Colon (tissue), 2 donors: ENCODE results near the gene SLAMF6.
A peak's percentile ranks its signal among the peaks of the same experiment; 100 is the strongest.
"Not testable (repeated sequence)": the region's sequence is repeated elsewhere in the genome, so short reads cannot be mapped to it uniquely, and the experiment has no call there.

Experiments used
- FAIRE-seq: peaks from 2 replicates; lab custom pipeline; 2012; peaks lifted over from hg19 to GRCh38; lab: Jason Lieb, UNC
- donor health status: control.
- donor health status: control.

The SLAMF6 gene

DNA sequence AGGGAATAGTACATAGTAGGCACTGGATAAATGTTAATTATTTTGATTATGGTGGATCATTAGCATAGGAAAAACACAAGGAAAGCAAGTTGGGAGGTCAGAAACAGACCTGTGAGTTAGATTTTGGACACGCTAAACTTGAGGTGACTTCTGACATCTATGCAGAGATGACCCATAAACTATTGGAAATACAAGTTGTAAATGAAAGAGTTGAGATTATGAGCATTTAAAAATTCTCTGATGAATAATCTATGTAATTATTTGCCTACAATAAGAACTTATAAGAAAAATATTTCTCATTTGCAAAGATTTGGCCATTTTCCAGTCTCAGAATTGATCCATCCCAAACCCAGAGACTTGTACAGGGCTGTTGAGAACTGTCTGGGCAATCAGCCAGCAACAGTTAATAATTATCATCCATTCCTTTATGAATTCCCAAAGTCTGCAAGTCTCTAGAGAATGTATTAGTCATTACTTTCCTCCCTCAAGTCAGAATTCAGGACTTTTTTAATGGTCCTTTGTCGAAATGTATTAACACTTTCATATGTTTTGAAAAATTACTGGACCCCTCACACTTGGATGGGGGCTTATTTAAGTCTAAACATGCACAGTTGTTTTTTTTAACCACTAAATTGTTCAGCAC, 19.4 kb upstream of the SLAMF6 start:
- no peak for FAIRE-seq

DNA sequence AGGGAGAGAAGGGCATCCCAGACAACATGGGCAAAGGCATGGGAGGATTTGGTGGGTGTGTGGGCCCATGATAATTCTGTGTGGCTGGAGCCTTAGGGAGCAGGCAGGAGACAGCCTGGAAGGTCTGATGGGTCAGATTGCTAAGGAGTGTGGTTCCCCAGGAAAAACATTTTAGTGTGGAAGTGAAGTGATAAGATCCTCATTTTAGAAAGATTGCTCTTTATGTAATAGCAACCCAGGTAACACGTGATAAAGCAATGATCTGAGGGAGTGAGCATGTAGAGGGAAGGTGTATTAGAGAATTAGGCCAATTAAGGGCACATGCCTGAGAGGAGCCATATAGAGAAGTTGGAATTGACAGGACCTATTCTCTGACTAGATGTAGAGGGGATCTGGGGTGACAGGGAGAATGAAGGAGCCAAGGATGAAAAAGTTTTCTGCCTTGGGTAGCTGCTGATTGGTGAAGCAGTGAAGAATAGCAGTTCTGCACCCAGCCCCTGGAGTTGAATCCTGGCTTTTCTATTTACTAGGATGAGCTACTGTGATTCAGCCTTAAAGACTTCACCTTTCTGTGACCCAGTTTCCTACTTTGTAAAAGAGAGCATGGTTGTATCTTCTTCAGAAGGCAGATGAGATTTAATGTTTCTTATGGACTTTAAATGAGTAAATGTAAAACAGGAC, 18.7 kb upstream of the SLAMF6 start:
- FAIRE-seq = no peak

GRCh38 chr1:160540859-160541233, 17.8 kb upstream of the SLAMF6 start:
- FAIRE-seq = no peak

GRCh38 chr1:160539990-160540858, 17.2 kb upstream of the SLAMF6 start:
- FAIRE-seq = peak; percentile 69

GRCh38 chr1:160539684-160539989, 16.6 kb upstream of the SLAMF6 start:
- FAIRE-seq = no peak

GRCh38 chr1:160538985-160539651, 16.1 kb upstream of the SLAMF6 start:
- FAIRE-seq = no peak

DNA sequence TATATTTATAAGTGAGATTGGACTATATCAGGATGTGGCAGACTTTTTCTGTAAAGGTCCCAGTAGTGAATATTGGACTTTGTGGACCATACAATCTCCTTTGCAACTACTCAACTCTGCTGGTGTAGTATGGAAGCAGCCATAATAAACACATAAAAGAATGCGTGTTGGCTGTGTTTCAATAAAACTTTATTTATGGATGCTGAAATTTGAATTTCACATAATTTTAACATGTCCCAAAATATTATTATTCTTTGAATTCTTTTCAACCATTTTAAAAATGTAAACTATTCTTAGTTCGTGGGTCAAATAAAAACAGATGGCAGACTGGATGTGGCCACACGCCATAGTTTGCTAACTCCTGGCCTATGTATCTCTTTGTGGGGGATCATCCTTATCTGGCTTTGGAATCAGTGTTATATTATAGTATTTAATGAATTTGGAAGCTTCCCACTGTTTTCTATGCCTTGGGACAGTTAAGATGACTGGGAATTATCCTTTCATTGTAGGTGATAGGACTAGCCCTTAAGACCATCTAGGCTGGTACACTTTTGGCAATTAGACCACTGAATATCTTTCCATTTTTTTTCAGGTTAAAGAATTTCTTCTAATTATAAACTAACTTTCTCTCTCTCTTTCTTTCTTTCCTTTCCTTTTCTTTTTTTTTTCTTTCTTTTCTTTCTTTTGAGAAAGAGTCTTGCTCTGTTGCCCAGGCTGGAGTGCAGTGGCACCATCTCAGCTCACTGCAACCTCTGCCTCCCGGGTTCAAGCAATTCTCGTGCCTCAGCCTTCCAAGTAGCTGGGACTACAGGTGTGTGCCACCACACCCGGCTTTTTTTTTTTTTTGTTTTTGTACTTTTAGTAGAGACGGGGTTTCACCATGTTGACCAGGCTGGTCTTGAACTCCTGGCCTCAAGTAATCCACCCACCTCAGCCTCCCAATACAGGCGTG, 14.9 kb upstream of the SLAMF6 start:
- FAIRE-seq = no peak

- no peak for FAIRE-seq
Observed at GRCh38 chr1:160534823-160535605, 12.0 kb upstream of the SLAMF6 start.

DNA sequence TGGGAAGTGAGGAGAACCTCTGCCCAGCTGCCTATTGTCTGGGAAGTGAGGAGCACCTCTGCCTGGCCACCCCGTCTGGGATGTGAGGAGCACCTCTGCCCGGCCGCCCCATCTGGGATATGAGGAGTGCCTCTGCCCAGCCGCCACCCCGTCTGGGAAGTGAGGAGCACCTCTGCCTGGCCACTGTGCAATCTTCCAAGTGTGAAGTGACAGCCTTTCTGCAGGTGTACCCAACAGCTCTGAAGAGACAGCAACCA, 9.4 kb upstream of the SLAMF6 start:
- FAIRE-seq = not testable (repeated sequence)

GRCh38 chr1:160531809-160532556, 8.9 kb upstream of the SLAMF6 start:
- FAIRE-seq = not testable (repeated sequence)

GRCh38 chr1:160529401-160529952, 6.4 kb upstream of the SLAMF6 start:
- not testable (repeated sequence) for FAIRE-seq

- not testable (repeated sequence) for FAIRE-seq
Observed at GRCh38 chr1:160523789-160524188, 734 bp upstream of the SLAMF6 start.

DNA sequence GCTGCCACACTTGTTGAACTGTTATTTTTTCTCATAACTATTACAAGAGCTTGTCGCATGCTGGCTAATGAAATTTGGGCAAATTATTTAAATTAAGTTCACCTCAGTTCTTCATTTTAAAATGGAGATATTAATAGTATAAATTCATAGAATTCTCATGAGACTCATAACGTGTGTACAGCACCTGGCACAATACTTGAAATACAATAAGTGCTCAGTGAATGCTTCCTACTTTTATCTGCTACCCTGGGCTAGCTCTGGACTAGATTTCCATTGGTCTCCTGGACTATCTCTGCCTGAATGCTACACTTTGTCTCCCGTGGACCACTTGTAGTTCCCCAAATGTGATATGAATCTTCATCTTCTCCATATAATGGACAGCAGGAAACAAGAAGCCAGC, 919 bp downstream of the SLAMF6 start:
- no peak for FAIRE-seq

DNA sequence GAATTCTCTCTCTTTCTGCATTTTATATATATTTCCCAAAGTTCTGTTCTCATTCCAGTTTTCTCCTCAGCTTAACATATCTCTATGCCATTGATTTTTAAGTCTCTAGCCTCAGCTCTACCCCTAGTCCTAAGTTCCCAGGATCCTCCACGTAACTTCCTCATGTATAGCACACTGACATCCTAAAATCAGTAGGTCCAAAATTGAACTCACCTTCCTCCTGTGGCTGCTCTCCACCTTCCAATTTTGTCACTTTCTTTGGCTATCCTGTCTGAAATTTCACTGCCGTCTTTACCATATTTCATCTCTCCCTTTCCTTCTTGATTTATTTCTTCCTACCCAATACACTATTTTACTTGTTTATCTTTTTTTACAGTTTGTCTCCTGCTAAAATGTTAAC, 1.5 kb downstream of the SLAMF6 start:
- FAIRE-seq = no peak

- FAIRE-seq = no peak
Observed at GRCh38 chr1:160520999-160521398, 2.1 kb downstream of the SLAMF6 start.

GRCh38 chr1:160520582-160520981, 2.5 kb downstream of the SLAMF6 start:
- no peak for FAIRE-seq

- no peak for FAIRE-seq
Observed at GRCh38 chr1:160519642-160520435, 3.2 kb downstream of the SLAMF6 start.

DNA sequence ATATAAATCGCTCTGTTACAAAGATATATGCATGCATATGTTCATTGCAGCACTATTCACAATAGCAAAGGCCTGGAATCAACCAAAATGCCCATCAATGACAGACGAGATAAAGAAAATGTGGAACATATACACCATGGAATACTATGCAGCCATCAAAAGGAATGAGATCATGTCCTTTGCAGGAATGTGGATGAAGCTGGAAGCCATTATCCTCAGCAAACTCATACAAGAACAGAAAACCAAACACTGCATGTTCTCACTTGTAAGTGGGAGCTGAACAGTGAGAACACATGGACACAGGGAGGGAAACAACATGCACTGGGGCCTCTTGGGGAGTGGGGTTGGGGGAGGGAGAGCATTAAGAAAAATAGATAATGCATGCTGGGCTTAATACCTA, 5.5 kb downstream of the SLAMF6 start:
- FAIRE-seq = not testable (repeated sequence)

GRCh38 chr1:160515908-160516307, 7.1 kb downstream of the SLAMF6 start:
- FAIRE-seq = not testable (repeated sequence)
